ENCODE data around the gene PPP1CC.

- TF ChIP-seq POLR2AphosphoS5 (IDR thresholded peaks at IDR 0.05; ENCODE audit: insufficient read depth, low read depth, low read length) (no peak), CTCF (IDR thresholded peaks at IDR 0.05; ENCODE audit: extremely low read depth in 1 of 2, insufficient read depth in 1 of 2, low read depth in 1 of 2, low read length in 2 of 2) (no peak)
Observed at GRCh38 chr12:110679201-110679600, 63.5 kb downstream of the PPP1CC start.

All from endothelial cell of umbilical vein (primary cell).